HL-60 (cell line): ENCODE measurements around the gene STRIP1.

Source experiments
- GABPA ChIP-seq: IDR thresholded peaks from 2 replicates; pipeline ENCODE4 v1.6.1; 2012; ENCODE audit warnings: low read depth
- POLR2AphosphoS5 ChIP-seq: IDR thresholded peaks from 2 replicates; pipeline ENCODE4 v1.6.1; 2012; ENCODE audit warnings: low read depth
- TF ChIP-seq, protein P1 (sequence below): IDR thresholded peaks from one replicate; pipeline ENCODE4 v1.5.1; 2011; ENCODE audit warnings: low read length, control low read depth, inconsistent platforms; ENCODE audit not compliant: insufficient read depth

DNA sequence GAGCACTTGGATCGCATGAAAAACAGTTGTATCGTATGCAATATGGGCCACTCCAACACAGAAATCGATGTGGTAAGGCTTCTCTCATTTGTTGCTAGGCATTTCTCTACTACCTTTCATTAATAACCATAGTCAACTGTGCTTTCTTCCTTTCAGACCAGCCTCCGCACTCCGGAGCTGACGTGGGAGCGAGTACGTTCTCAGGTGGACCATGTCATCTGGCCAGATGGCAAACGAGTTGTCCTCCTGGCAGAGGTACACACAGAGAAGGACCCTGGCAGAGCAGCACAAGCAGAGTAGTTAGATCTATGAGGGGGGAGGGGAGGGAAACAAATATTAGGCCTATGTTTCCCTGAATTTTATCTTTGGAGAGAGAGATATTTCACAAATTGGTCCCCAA, 16.0 kb upstream of the STRIP1 start:
- TF ChIP-seq, protein P1, sequence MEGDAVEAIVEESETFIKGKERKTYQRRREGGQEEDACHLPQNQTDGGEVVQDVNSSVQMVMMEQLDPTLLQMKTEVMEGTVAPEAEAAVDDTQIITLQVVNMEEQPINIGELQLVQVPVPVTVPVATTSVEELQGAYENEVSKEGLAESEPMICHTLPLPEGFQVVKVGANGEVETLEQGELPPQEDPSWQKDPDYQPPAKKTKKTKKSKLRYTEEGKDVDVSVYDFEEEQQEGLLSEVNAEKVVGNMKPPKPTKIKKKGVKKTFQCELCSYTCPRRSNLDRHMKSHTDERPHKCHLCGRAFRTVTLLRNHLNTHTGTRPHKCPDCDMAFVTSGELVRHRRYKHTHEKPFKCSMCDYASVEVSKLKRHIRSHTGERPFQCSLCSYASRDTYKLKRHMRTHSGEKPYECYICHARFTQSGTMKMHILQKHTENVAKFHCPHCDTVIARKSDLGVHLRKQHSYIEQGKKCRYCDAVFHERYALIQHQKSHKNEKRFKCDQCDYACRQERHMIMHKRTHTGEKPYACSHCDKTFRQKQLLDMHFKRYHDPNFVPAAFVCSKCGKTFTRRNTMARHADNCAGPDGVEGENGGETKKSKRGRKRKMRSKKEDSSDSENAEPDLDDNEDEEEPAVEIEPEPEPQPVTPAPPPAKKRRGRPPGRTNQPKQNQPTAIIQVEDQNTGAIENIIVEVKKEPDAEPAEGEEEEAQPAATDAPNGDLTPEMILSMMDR, result no peak
- TF ChIP-seq POLR2AphosphoS5 (no peak), GABPA (no peak)
